Activated CD8-positive, alpha-beta memory T cell treated with anti-CD3 and anti-CD28 coated beads, Interleukin-2, amount 50 U/mL, for 4 hours (primary cell): ENCODE measurements around the gene CFTR.
"Not testable (repeated sequence)": the region's sequence is repeated elsewhere in the genome, so short reads cannot be mapped to it uniquely, and the experiment has no call there.

Source experiments
- DNase-seq: peaks from one replicate; pipeline ENCODE4 v3.0.0-alpha.2; 2020

The CFTR gene

GRCh38 chr7:117698018-117698417 is 218.2 kb downstream of the CFTR start:
- no peak for DNase-seq

GRCh38 chr7:117704063-117704462 is 224.2 kb downstream of the CFTR start:
- no peak for DNase-seq

GRCh38 chr7:117705630-117706029 is 225.8 kb downstream of the CFTR start:
- no peak for DNase-seq

DNA sequence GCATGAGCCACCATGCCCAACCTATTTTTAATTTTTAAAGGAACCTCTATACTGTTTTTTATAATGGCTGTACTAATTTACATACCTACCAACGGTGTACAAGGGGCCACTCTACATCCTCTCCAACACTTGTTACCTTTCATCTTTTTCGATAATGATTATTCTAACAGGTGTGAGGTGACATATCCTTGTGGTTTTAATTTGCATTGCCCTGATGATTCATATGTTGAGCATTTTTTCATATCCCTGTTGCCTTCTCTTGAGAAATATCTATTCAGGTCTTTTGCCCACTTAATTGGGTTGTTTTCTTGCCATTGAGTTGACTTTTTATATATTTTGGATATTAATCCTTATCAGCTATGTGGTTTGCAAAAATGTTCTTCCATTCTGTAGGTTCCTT is 226.4 kb downstream of the CFTR start:
- no peak for DNase-seq

GRCh38 chr7:117707080-117707479 is 227.3 kb downstream of the CFTR start:
- no peak for DNase-seq

DNA sequence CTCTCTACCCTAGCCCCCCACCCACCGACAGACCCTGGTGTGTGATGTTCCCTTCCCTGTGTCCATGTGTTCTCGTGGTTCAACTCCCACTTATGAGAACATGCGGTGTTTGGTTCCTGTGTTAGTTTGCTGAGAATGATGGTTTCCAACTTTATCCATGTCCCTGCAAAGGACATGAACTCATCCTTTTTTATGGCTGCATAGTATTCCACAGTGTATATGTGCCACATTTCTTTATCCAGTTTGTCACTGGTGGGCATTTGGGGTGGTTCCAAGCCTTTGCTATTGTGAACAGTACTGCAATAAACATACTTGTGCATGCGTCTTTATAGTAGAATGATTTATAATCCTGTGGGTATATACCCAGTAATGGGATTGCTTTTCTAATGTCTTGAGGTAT is 228.3 kb downstream of the CFTR start:
- DNase-seq = not testable (repeated sequence)

GRCh38 chr7:117711556-117711955 is 231.7 kb downstream of the CFTR start:
- no peak for DNase-seq

- no peak for DNase-seq
Observed at GRCh38 chr7:117715784-117716445, 236.1 kb downstream of the CFTR start.

- DNase-seq = no peak
Observed at GRCh38 chr7:117716707-117717299, 237.0 kb downstream of the CFTR start.

GRCh38 chr7:117717357-117717756 is 237.5 kb downstream of the CFTR start:
- no peak for DNase-seq
